ENCODE results near the gene PEX10. TPM values are rescaled to one million over a fixed set of nuclear protein-coding genes. Genes with fewer than 3 reads are reported as not detected.

The PEX10 gene
- total RNA-seq, 4 donors from 2014 or later: 19.2 to 25.7 (median 22.6) TPM

DNA sequence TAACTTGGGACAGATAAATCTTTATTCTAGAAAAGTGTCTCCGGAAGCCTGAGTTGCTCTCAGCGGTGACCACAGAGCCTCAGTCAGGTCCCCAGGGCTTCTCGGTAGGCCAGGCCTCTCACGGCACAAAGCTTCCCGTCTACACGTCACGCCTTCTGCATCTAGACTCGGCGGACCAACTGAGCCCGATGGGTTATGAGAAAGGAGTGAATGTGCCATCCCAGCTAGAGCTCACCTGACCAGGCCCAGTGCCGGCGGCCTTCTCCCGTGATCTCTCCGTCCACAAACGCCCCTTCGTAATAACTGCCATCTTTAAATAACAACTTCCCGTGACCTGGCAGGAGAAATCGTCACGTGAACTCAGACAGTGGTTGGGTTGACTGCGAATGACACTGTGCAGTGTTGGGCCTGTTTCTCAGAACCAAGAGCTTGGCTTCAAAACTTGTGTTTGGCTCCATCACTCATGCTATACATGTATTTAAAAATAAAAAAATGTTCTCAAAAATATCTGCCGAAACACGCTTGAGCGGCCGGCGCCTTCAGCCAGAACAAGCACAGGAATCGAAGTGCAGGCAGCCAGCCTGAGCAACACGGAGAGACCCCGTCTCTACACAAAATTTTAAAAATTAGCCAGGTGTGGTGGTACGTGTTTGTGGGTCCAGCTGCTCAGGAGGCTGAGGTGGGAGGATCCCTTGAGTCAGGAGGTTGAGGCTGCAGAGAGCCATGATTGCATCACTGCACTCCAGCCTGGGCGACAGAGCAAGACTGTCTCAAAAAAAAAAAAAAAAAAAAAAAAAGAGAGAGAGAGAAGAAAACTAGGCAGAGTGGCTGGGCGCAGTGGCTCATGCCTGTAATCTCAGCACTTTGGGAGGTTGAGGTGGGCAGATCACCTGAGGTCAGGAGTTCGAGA lies 24.1 kb downstream of the PEX10 start:
- TF ChIP-seq, protein P1, sequence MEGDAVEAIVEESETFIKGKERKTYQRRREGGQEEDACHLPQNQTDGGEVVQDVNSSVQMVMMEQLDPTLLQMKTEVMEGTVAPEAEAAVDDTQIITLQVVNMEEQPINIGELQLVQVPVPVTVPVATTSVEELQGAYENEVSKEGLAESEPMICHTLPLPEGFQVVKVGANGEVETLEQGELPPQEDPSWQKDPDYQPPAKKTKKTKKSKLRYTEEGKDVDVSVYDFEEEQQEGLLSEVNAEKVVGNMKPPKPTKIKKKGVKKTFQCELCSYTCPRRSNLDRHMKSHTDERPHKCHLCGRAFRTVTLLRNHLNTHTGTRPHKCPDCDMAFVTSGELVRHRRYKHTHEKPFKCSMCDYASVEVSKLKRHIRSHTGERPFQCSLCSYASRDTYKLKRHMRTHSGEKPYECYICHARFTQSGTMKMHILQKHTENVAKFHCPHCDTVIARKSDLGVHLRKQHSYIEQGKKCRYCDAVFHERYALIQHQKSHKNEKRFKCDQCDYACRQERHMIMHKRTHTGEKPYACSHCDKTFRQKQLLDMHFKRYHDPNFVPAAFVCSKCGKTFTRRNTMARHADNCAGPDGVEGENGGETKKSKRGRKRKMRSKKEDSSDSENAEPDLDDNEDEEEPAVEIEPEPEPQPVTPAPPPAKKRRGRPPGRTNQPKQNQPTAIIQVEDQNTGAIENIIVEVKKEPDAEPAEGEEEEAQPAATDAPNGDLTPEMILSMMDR (IDR thresholded peaks at IDR 0.05 in 4 of 5, conservative IDR thresholded peaks at IDR 0.05 in 1 of 5): no peak
- TF ChIP-seq POLR2A (IDR thresholded peaks at IDR 0.05): no peak
- no peak for ATAC-seq
- in situ Hi-C loops (cut with MboI; ENCODE audit: low sequenced_read_pairs in 4 of 4): loop anchor here in 2 of 4 donors (5.0 to 10.0 kb wide), 2 partner anchors 191 to 193 kb away; partner anchors contain the start of gene FAAP20 (in 1 of the 2)
- Histone ChIP-seq H3K27ac (peak overlapping the region in 3 of 4 donors; percentile 18 to 46 (median 33)), H3K9me3 (no peaks in the 10 kb centered on the region), H3K4me3 (no peak overlapping the region), H3K36me3 (no peaks in the 10 kb centered on the region), H3K4me1 (peaks cover 22 to 25% of the 10 kb centered on the region in 2 donors), H3K27me3 (no peaks in the 10 kb centered on the region)
- no peak for DNase-seq
- intact Hi-C loops (cut with DNase I; ENCODE audit: low total_unique reads): no loop called here

DNA sequence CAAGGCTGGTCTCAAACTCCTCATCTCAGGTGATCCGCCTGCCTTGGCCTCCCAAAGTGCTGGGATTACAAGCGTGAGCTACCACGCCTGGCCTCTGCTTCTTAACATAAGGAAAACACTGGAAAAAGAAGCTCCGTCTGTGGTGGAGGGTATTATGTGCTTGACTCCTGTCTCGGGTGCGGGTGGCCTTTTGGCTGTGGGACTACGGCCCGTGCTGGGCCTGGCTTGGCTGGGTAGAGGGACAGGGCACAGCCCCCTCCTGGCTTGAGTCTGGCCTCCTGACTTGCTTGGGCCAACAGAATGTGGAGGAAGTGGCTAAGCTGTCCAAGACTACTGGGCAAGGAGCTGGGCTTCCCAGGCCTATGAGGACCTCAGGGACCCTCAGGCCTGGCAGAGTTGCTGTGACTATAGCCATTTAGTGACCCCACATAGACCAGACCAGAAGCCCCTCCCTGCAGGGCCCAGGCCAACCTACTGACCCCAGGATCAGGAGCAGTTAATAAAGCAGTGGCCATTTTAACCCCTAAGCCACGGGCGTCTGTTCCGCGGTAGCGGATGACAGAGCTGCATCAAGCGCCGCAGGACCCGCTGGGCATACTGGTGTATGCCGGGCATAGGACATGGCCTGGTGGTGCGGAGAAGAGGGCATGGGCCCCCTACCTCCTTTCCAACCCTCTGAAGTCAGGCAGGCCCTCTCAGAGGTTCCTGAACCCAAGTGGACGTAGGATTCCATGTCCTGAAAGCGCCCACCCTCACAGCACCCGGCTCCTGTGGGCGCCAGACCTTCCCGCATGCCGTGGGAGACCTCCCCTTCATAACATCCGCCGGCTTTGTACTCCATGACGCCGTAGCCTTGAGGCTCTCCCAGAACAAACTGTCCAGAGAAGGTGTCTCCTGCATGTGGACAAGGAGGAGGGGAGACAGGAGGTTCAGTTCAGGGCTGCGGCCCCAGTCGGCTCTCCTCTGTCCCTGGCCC lies 25.4 kb downstream of the PEX10 start:
- in situ Hi-C loops (cut with MboI; ENCODE audit: low sequenced_read_pairs in 4 of 4): loop anchor here in 2 of 4 donors (5.0 to 10.0 kb wide), 2 partner anchors 190 to 192 kb away; partner anchors contain the start of gene FAAP20 (in 1 of the 2)
- intact Hi-C loops (cut with DNase I; ENCODE audit: low total_unique reads): no loop called here
- Histone ChIP-seq H3K4me1 (peaks cover 11 to 13% of the 10 kb centered on the region in 2 donors), H3K27ac (peak overlapping the region; percentile 15 to 46 (median 30)), H3K9me3 (no peaks in the 10 kb centered on the region), H3K27me3 (no peaks in the 10 kb centered on the region), H3K36me3 (no peaks in the 10 kb centered on the region), H3K4me3 (no peak overlapping the region)
- DNase-seq (no peak), ATAC-seq (no peak)
- TF ChIP-seq POLR2A (IDR thresholded peaks at IDR 0.05): no peak
- TF ChIP-seq, protein P1 (IDR thresholded peaks at IDR 0.05 in 4 of 5, conservative IDR thresholded peaks at IDR 0.05 in 1 of 5): no peak

DNA sequence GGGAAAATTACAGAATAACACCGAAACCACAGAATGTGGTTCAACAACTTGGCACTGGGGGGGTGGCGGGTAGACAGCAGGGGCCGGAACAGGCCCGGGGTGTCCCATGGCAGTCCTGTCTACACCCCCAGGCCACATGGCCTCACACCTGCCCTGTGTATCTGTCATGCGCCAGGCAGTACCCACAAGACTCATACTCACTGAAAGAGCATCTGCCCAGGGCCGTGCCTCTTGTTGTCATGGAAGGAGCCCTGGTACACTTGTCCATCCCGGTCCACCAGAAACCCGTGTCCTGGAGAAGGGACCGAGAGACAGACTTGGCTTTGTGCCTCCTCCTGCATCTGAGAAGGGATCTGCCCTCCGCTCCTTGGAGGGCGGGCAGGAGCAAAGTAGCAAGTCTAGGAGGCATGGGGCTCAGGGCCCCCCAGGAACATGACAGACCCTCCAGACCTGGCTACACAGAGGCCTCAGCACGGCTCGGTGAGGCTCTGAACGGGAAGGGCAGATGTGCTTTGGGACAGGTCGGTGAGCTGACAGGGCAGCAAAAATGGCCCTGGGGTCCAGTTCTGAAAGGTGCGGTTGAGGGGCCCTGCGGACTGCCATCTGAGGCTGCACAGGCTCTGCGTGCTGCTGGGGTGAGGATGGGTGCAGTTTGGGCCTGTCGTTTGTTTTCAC lies 26.6 kb downstream of the PEX10 start:
- no peak for DNase-seq
- intact Hi-C loops (cut with DNase I; ENCODE audit: low total_unique reads) (no loop called here), in situ Hi-C loops (cut with MboI; ENCODE audit: low sequenced_read_pairs in 4 of 4) (loop anchor here in 2 of 4 donors (5.0 to 10.0 kb wide), 2 partner anchors 188 to 191 kb away; partner anchors contain the start of gene FAAP20 (in 1 of the 2))
- H3K9me3 ChIP-seq: no peaks in the 10 kb centered on the region
- H3K4me1 ChIP-seq: peaks cover 9 to 13% of the 10 kb centered on the region in 2 donors
- H3K27me3 ChIP-seq: no peaks in the 10 kb centered on the region
- TF ChIP-seq, protein P1 (IDR thresholded peaks at IDR 0.05 in 4 of 5, conservative IDR thresholded peaks at IDR 0.05 in 1 of 5): no peak
- no peak for TF ChIP-seq POLR2A (IDR thresholded peaks at IDR 0.05)
- ATAC-seq: no peak
- H3K4me3 ChIP-seq: no peak overlapping the region
- no peaks in the 10 kb centered on the region for H3K36me3 ChIP-seq
- peak overlapping the region; percentile 29 to 66 (median 52) for H3K27ac ChIP-seq

DNA sequence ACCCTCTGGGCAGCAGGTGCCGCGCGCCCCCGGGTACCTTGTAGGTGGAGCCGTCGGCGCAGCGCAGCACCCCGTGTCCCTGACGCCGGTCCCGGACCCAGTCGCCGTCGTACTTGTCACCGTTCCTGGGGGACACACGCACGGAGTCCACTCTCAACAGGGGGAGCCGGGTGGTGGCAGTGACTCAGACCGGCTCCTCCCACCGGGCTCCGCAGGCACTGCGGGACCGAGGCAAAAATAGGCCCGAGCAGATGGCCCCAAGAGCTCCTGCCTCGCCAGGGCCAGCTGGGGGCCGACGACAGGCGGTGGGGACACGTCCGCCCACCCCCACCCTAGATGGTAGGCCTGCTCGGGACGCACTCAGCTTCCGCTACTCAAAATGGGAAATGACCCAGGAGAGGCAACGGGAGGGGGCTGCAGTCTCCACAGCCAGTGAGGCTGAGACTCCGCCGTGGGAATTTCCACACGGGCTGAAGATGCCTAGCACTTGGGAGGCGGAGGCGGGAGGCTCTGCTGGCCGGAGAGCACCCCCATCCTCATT lies 27.4 kb downstream of the PEX10 start:
- TF ChIP-seq, protein P1 (IDR thresholded peaks at IDR 0.05 in 4 of 5, conservative IDR thresholded peaks at IDR 0.05 in 1 of 5): no peak
- TF ChIP-seq POLR2A (IDR thresholded peaks at IDR 0.05): no peak
- Histone ChIP-seq H3K4me1 (peaks cover 1 to 6% of the 10 kb centered on the region in 2 donors), H3K36me3 (no peaks in the 10 kb centered on the region), H3K27ac (peak overlapping the region; percentile 29 to 66 (median 52)), H3K9me3 (no peaks in the 10 kb centered on the region), H3K4me3 (no peak overlapping the region), H3K27me3 (no peaks in the 10 kb centered on the region)
- in situ Hi-C loops (cut with MboI; ENCODE audit: low sequenced_read_pairs in 4 of 4) (loop anchor here in 2 of 4 donors (5.0 to 10.0 kb wide), 2 partner anchors 188 to 190 kb away; partner anchors contain the start of gene FAAP20 (in 1 of the 2)), intact Hi-C loops (cut with DNase I; ENCODE audit: low total_unique reads) (loop anchor here (5.0 kb wide), 2 partner anchors 68 to 253 kb away; no protein-coding TSS in a partner anchor)
- ATAC-seq (no peak), DNase-seq (no peak)

All from gastrocnemius medialis (tissue), 4 donors.